GM19467 (cell line): ENCODE results near the gene IBA57.
"Not testable (repeated sequence)": the region's sequence is repeated elsewhere in the genome, so short reads cannot be mapped to it uniquely, and the experiment has no call there.

Source experiments
- ATAC-seq: cut with Tn5 transposase; IDR thresholded peaks from one replicate; pipeline ENCODE4 v1.9.1; 2021; ENCODE audit warnings: mild to moderate bottlenecking, moderate library complexity; ENCODE audit not compliant: unreplicated experiment

The IBA57 gene

DNA sequence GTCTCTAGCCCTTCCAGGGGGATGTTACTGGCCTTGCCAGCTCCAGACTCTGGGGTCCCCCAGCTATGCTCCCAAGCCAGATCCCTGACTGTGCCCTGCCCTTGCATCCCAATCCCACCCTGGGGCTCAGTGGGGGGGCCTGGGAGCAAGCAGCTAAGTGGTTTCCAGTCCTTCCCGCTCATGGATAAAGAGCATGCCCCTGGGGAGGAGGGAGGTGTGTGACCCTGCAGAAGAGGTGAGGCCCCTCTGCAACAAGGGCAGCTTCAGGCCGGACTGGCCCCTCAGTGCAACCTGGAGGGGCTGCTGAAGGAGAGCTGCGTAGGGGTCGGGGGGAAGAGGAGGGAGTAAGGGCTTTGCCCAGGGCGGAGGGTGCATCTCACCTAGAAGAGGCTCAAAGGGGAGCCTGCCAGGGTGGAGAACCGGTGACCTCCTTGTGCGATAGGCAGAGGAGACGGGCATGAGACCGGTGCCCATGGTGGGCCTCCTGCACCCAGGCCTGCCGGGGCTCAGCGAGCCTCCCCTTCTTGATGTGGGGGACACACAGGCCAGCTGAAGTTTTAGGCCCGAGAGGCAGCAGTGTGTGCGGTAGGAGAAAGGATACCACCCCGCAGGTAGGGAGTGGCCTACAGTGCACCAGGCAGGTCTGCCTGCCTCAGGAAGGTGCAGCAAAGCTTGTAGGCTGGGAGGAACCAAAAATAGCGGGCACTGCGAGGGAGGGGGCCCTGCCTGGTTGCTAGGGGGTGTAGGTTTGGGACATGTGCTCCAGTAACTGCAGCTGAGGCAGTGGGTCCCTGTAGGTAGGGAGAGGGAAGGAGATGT is 45.3 kb downstream of the IBA57 start:
- no peak for ATAC-seq

DNA sequence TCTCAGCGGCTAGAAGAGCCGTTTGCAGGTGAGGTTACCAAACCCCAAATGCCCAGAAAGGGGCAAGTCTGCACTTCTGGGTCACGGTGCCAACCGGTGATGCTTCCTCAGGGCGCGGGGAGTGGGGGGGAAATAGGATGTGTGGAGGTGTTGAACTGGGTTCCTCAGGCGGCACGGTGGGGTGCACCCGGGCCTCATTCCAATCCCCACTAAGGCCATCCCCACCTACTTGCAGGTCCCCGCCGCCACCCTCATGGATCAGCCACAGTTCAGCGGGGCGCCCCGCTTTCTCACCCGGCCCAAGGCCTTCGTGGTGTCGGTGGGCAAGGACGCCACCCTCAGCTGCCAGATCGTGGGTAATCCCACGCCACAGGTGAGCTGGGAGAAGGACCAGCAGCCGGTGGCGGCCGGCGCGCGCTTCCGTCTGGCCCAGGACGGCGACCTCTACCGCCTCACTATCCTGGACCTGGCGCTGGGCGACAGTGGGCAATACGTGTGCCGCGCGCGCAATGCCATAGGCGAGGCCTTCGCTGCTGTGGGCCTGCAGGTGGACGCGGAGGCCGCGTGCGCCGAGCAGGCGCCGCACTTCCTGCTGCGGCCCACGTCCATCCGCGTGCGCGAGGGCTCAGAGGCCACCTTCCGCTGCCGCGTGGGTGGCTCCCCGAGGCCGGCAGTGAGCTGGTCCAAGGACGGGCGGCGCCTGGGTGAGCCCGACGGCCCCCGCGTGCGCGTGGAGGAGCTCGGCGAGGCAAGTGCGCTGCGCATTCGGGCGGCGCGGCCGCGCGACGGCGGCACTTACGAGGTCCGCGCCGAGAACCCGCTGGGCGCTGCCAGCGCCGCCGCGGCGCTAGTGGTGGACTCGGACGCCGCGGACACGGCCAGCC is 46.2 kb downstream of the IBA57 start:
- no peak for ATAC-seq

DNA sequence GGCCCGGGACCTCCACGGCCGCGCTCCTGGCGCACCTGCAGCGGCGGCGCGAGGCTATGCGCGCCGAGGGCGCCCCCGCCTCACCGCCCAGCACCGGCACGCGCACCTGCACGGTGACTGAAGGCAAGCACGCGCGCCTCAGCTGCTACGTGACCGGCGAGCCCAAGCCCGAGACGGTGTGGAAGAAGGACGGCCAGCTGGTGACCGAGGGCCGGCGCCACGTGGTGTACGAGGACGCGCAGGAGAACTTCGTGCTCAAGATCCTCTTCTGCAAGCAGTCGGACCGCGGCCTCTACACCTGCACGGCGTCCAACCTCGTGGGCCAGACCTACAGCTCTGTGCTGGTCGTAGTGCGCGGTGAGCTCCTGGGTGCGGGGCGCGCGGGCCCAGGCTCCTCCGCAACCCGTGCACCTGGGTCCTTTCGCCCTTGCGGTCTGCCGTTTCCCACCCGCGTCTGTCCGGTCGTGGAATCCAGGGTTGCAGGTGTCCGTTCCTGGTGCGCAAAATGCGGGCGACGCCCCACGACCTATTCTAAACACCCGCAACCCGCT is 46.9 kb downstream of the IBA57 start:
- ATAC-seq = no peak

DNA sequence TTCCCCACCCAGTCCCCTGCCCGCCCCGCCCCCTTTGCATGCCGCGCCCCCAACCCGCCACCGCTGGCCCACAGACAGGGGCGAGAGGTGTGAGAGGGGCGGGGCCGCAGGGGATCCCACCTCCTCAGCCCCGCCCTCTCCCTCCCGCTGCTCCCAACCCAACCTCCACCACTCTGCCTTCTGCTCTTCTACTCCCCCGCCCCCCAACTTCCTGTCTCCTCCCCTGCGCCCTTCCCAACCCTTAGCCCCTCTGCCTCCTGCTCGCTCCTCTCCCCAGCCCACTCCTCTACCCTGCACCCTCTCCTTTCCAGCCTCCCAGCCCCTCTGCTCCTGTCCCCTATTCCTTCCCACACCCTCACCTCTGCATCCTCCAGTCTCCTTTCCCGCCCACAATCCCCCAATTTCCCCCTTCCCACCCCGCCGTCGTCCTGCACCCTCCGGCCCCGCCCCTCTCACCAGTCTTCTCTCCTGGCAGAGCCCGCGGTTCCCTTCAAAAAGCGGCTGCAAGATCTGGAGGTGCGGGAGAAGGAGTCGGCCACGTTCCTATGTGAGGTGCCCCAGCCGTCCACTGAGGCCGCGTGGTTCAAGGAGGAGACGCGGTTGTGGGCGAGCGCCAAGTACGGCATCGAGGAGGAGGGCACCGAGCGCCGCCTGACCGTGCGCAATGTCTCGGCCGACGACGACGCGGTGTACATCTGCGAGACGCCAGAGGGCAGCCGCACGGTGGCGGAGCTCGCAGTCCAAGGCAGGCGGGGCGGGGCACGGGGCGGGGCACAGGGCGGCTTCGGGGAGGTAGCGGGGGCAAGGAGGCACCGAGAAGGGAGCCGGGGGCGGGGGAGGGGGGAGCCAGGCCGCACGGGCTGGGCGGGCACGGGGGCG is 47.6 kb downstream of the IBA57 start:
- peak; percentile 96 for ATAC-seq

DNA sequence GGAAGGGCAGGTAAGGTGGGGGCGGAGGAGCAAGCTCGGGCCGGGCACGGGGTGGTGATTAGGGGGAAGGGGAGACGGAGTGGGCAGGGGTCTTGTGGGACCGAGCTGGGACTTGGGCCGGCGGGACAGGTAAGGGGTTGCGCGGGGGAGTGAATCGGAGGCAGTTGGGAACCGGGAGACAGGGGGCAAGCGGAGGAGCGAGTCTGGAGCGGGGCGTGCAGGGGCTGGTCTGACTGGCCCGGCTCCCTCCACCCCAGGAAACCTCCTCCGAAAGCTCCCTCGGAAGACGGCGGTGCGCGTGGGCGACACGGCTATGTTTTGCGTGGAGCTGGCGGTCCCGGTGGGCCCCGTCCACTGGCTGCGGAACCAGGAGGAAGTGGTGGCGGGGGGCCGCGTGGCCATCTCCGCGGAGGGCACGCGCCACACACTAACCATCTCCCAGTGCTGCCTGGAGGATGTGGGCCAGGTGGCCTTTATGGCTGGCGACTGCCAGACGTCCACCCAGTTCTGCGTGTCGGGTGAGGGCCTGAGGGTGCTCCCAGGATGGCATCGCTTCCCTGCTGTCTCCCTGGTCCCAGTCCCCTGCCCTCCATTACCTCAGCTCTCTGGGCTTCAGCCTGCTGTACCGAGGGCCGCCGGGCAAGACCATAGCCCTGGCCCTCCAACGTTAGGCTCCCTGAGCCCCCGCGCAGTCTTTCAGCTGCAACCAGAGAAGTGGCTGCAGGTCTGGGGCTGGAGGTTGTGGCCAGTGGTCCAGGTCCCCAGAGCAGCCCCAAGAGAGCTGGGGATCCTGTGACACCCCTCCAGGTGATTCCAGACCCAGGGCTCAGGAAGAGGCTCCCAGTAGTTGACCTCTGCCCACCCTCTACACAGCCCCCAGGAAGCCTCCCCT is 48.6 kb downstream of the IBA57 start:
- ATAC-seq = no peak

DNA sequence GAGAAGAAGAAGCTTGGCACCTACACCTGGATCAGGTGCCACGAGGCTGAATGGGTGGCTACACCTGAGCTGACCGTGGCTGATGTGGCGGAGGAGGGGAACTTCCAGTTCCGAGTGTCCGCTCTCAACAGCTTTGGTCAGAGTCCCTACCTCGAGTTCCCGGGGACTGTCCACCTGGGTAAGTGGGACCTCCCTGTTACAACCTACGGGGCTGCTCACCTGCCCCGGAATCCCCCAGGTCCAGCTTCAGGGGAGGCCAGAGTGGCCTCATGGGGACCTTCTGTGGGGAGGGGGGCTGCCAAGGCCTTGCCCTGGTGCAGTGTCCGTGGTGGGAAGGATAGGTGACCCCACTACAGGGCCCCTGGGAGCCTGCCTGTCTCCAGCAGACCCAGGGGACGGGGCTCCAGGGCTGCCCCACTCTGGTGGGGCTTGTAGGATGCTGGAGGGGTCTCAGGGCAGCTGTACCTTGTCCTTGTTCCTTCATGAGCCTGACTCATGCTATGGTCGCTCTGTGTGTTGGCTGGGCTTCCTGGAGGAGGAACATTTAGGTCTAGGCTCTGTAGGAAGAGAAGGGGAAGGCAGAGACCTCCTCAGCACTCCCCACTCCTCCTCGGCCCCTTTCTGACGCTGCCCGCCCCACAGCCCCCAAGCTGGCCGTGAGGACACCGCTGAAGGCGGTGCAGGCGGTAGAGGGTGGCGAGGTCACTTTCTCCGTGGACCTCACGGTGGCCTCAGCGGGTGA is 49.5 kb downstream of the IBA57 start:
- no peak for ATAC-seq

DNA sequence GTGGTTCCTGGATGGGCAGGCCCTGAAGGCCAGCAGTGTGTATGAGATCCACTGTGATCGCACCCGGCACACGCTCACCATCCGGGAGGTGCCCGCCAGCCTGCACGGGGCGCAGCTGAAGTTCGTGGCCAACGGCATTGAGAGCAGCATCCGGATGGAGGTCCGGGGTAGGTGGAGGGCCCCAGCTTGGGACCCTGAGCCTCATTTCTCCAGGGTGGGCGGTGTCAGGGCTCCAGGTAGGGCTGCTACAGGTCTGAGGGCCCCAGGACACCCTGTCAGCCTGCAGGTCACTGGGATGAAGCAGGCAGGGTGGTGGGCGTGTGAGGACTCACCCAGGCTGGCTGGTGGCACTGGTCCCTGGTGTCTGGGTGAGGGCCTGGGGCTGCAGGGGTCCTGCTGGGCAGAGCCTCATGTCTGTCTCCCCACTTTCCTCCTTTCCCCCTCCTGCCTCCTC is 50.1 kb downstream of the IBA57 start:
- no peak for ATAC-seq

DNA sequence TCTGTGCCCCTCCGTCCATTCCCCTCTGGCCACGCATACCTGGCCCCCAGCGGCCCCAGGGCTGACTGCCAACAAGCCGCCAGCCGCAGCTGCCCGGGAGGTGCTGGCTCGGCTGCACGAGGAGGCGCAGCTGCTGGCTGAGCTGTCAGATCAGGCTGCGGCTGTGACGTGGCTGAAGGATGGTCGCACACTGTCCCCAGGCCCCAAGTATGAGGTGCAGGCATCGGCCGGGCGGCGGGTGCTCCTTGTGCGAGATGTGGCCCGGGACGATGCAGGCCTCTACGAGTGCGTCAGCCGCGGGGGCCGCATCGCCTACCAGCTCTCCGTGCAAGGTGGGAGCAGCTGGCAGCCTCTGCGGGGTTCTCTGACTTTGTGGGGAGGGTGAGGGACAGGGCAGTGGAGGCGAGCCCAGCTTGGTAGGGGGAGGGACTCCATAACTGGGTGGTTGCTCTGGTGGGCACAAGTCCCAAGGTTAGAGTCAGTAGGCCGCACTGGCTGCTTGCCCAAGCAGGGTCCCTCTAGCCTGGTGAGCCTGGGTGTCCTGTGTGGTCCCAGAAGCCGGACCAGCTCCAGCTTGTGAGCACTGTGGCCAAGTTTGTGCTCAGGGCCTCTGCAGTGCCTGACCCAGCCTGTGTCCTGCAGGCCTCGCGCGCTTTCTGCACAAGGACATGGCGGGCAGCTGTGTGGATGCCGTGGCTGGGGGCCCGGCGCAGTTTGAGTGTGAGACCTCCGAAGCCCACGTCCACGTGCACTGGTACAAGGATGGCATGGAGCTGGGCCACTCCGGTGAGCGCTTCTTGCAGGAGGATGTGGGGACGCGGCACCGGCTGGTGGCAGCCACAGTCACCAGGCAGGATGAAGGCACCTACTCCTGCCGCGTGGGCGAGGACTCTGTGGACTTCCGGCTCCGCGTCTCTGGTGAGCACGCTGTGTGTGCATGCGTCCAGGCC is 51.0 kb downstream of the IBA57 start:
- no peak for ATAC-seq

DNA sequence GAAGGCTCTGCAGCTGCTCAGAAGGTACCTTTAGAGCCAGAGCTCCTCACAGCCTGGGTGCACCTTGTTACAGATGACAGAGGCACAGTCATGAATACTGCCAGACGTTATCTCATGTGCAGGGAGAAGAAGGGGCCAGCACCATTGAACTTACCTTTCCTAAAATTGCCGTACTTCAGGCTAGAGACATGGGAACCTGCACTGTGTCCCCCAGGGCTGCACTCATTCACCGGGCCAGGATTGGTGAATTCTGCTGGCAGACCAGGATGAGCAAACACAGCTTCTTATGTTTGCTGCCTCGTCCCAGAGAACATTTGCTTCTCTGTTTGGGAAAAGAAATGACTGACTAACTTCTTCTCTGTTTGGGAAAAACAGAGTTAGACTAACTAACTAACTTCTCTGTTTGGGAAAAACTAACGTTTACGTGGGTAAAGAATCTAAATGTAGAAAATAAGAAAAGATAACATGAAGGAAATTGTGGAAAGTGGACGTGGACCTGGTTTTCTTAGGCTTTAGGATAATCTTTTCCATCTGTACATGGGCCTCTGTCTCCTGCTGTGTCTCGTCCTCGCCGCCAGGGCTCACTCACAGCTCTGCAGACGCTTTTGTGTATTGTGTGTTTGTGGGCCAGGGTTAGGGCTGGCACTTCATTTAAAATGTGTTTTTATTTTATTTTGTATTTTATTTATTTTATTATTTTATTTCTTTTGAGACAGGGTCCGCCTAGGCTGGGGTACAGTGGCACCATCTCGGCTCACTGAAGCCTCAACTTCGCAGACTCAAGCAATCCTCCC is 52.1 kb downstream of the IBA57 start:
- no peak for ATAC-seq

DNA sequence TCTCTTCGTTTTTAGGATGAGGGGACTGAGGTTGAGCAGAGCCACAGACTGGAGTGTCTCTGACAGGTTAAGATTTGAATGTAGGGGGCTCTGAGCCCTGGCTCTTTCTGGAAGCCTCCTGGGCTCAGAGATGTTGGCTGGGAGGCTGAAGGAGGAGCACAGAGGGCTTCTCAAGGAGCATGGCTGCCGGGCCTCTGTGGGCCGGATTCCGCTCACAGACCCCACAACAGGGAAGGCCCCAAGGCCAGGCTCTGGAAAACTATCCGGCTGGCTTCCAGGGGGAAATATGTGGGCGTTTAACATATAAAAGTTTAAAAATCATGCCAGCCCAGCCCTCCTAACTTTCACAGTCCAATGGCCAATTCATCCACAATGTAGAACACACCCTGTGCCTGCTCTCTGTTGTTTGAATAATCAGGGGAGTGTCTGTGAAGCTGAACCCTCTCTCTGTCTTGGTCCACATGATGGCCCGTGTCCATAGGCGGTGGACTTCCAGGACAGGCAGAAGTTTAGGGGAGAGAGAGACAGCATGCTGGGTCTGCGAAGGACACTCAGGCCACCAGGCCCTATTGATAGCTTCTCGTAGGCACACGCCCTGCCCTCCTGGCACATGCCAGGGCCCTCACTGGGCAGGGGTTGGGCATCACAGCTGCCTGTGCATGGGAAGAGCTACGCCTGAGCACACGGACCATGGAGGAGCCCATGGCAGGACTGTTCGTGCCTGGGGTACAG is 53.1 kb downstream of the IBA57 start:
- ATAC-seq = no peak

DNA sequence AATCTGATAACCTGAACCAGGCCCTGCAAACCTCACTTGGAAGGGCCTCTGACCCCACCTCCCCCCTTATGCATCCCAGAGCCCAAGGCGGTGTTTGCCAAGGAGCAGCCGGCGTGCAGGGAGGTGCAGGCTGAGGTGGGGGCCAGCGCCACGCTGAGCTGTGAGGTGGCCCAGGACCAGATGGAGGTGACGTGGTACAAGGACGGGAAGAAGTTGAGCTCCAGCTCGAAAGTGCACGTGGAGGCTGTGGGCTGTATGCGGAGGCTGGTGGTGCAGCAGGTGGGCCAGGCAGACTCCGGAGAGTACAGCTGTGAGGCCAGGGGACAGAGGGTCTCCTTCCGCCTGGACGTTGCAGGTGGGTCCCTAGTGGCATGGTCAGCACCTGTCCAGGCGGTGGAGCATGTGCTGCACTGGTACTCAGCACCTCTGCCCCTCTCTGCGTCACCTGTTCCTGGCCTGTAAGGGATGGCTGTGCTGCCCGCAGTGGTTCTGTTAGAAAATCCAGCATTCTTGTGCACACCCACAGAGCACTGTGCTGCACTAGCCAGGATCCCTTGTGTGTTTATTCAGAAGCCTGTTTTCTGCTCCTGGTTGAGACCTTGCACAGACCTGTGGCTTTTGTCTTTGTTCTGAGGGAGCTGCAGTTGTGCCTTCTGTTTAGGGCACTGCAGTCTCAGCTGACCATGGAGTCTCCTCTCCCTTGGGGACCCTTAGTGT is 53.8 kb downstream of the IBA57 start:
- ATAC-seq = no peak

DNA sequence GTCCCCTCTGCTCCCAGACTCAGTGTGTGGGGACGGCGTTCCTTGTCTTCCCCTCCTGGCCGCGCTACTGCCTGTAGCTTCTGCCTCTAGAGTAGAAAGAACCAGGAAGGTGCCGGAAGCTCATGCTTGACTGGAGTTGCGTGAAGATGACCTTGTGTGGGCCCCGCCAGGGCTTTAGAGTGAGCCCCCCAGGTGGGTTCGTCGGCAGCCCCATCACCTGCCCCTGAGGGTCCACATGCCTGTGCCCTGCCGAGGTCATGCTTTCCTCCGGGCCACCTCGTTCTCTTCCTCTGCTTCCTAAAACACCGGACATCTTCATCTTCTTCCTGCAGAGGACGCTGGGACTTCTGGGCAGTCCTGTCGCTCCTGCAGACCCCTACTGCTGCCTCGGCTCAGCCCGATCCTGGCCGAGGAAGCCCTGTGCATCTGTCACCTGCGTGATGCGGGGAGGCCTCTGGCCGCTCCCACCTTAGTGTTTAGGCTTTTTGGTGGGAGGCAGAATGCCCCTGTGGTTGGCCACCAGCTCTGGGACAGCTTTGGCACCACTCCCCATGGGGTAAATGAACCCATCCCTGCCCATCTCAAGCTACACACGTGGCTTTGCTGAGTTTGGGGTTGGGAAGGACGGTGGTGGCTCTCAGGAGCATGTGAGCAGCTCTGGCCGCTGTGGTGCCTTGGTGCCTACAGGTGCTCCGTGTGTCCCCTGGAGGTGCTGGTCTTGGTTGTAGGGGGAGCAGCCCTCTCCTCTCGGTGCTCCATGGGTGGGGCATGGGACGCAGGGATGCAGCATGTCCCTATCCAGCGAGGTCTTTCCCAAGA is 54.6 kb downstream of the IBA57 start:
- ATAC-seq = no peak

DNA sequence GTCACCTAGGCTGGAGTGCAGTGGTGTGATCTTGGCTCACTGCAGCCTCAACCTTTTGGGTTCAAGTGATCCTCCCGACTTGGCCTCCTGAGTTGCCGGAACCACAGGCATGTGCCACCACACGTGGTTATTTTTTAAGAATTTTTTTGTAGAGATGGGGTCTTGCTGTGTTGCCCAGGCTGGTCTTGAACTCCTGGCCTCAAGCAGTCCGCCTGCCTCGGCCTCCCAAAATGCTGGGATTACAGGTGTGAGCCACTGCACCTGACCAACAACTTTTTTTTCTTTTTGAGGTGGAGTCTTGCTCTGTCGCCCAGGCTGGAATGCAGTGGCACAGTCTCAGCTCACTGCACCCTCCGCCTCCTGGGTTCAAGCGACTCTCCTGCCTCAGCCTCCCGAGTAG is 55.5 kb downstream of the IBA57 start:
- not testable (repeated sequence) for ATAC-seq

DNA sequence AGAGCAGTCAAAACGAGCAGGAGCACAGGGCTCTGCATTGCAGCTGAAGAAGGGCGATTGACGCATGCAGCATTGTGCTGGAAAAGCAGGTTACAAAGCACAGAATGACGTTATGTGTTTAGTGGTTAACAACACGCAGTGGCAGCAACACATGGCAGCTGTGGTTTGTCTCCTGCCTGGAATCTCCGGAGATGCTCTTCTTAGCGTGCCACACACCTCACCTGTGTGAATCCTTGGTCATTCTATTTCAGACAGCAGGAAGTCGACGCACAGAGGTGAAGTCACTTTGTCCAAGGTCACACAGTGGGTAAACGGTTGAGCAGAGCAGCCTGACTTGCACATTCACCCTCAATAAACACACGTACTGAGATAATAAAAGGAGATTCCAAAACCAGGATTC is 56.9 kb downstream of the IBA57 start:
- ATAC-seq = no peak
